ENCODE results near the gene BCLAF3. TPM values are rescaled to one million over a fixed set of nuclear protein-coding genes. Genes with fewer than 3 reads are reported as not detected.
A peak's percentile ranks its signal among the peaks of the same experiment; 100 is the strongest.

Gene BCLAF3
- total RNA-seq (2012; rRNA removed), result 2.2 and 3.3 TPM in 2 replicates

DNA sequence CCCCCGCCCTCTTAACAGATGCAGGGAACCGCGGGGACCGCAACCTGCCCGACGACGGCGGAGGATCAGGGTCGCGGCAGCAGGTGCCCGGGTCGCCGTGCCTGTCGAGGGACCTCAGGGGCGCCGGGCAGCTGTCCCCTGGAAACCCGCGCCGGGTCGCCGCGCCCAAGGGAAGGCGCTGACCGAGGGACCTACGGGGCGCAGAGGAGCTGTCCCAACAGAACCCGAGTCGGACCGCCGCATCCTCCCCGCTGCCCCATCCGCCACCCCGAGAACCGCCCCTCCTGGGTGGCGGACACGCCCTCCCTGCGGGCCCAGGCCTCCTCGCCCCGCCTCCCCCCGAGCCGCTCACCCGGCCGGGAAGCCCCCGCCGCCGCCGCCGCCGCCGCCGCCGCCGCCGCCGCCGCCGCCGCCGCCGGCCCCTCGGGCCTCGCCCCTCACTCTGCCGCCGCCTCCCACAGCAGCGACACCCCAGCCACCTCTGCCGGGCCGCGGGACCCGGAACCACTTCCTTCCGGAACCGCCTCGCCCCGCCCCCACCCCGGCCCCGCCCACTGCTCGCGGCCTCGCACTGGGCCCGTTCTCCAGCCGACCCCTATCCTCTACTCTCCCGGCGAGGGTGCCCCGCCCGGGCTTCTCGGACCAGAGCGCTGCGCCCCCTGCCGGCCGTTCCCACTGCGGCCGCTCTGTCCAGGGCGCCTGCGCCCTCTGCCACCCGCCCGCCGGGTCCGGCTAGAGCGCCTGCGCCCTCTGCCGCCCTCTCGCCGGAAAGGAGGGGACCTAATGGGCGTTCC, at the start of gene BCLAF3:
BCLAF3 (minus strand) TSS at position 506 of the 794 bp plus-strand sequence. CDS start 20,797 bp downstream, outside the sequence.
- Histone ChIP-seq H3K36me3 (ENCODE audit: insufficient read depth, low read length) (no peaks in the 10 kb centered on the region), H3K4me2 (ENCODE audit: low read length) (peak within 1 kb of the TSS; percentile 78), H3K9me3 (replicated peaks; ENCODE audit: low read length) (no peaks in the 10 kb centered on the region), H3K4me1 (ENCODE audit: control insufficient read depth, insufficient read depth, low read length) (peaks cover 5% of the 10 kb centered on the region), H3K27me3 (ENCODE audit: control insufficient read depth, insufficient read depth, low read length) (no peaks in the 10 kb centered on the region), H3K9ac (ENCODE audit: low read depth, low read length) (peak within 1 kb of the TSS; percentile 80), H3K4me3 (ENCODE audit: low read length) (peak within 1 kb of the TSS; percentile 84)

DNA sequence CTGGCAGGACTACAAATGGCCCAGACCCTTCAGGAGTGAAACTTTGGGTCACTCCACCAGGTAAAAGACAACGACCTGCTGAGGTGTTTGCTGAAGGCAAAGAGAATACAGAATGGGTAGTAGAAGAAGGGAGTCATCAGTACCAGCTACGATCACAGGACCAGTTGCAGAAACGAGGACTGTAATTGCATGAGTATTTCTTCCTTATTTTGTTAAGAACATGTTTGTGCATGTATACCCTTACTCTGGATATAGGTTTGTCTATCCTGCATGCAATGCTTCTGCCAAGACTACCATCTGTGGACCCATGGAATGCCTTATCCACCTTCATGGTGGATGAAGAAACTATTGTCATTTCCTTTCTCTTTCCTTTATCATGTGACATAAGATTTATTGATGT, 48.1 kb upstream of the BCLAF3 start:
- Histone ChIP-seq H3K4me3 (ENCODE audit: low read length) (no peak overlapping the region), H3K27me3 (ENCODE audit: control insufficient read depth, insufficient read depth, low read length) (no peaks in the 10 kb centered on the region), H3K36me3 (ENCODE audit: insufficient read depth, low read length) (no peaks in the 10 kb centered on the region), H3K4me2 (ENCODE audit: low read length) (no peak overlapping the region), H3K9ac (ENCODE audit: low read depth, low read length) (no peak overlapping the region), H3K4me1 (ENCODE audit: control insufficient read depth, insufficient read depth, low read length) (no peaks in the 10 kb centered on the region), H3K9me3 (replicated peaks; ENCODE audit: low read length) (no peaks in the 10 kb centered on the region)

DNA sequence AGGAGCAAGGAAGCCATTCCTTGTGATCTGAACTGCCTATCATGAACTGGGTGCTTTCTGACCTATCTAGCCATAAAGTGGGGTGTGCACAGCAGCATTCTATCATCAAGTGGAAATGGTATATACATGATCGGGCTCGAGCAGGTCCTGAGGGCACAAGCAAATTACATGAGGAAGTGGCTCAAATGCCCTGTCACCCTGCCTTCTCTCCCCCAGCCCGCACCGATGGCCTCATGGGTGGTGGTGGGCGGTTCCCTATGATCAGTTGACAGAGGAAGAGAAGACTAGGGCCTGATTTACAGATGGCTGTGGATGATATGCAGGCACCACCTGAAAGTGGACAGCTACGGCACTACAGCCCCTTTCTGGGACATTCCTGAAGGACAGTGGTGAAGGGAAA, 46.3 kb upstream of the BCLAF3 start:
- no peaks in the 10 kb centered on the region for H3K27me3 ChIP-seq (ENCODE audit: control insufficient read depth, insufficient read depth, low read length)
- H3K4me1 ChIP-seq (ENCODE audit: control insufficient read depth, insufficient read depth, low read length), result no peaks in the 10 kb centered on the region
- H3K4me2 ChIP-seq (ENCODE audit: low read length), result no peak overlapping the region
- no peaks in the 10 kb centered on the region for H3K36me3 ChIP-seq (ENCODE audit: insufficient read depth, low read length)
- H3K9me3 ChIP-seq (replicated peaks; ENCODE audit: low read length), result no peaks in the 10 kb centered on the region
- H3K9ac ChIP-seq (ENCODE audit: low read depth, low read length), result no peak overlapping the region
- H3K4me3 ChIP-seq (ENCODE audit: low read length), result no peak overlapping the region

DNA sequence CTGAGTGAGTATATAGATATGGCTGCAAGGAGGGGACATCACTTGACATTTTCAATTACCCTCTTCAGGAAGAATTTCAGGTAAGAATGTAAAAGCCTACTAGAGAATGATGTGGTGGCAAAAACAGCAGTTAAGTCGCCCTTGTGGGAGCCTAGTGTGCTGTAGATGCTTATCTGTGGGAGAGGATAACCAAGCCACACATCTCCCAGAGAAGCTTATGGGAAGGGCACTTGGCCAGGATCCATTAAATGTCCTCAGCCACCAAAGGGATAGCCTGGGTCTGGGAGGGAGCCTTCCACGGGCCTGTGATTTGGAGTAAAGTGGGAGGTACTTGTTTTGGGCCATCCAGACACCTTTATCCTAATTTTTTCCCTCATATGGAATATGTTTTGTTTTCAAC, 41.3 kb upstream of the BCLAF3 start:
- H3K27me3 ChIP-seq (ENCODE audit: control insufficient read depth, insufficient read depth, low read length), result no peaks in the 10 kb centered on the region
- H3K36me3 ChIP-seq (ENCODE audit: insufficient read depth, low read length), result no peaks in the 10 kb centered on the region
- no peaks in the 10 kb centered on the region for H3K9me3 ChIP-seq (replicated peaks; ENCODE audit: low read length)
- H3K9ac ChIP-seq (ENCODE audit: low read depth, low read length), result no peak overlapping the region
- H3K4me3 ChIP-seq (ENCODE audit: low read length), result no peak overlapping the region
- no peak overlapping the region for H3K4me2 ChIP-seq (ENCODE audit: low read length)
- H3K4me1 ChIP-seq (ENCODE audit: control insufficient read depth, insufficient read depth, low read length), result no peaks in the 10 kb centered on the region

DNA sequence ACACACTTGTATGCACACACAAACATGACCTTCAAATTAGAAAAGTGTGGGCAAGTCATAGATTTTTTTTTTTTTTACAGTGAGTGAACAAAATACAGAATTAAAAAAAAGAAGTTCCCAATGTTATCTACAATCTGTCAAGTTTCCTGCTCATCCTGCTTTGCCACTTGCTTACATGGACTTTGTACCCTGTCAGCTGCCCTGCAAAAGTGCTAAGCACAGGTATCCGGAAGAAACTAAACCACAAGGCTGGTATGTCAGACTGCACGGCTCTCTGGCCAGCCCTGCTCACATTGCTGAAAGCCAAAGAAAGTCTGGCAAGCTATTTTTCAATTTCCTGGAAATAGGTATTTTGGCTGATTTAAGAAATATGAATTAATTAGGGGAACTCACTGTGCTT, 38.9 kb upstream of the BCLAF3 start:
- H3K9me3 ChIP-seq (replicated peaks; ENCODE audit: low read length), result no peaks in the 10 kb centered on the region
- H3K4me3 ChIP-seq (ENCODE audit: low read length), result no peak overlapping the region
- H3K27me3 ChIP-seq (ENCODE audit: control insufficient read depth, insufficient read depth, low read length), result no peaks in the 10 kb centered on the region
- H3K4me2 ChIP-seq (ENCODE audit: low read length), result no peak overlapping the region
- no peak overlapping the region for H3K9ac ChIP-seq (ENCODE audit: low read depth, low read length)
- no peaks in the 10 kb centered on the region for H3K4me1 ChIP-seq (ENCODE audit: control insufficient read depth, insufficient read depth, low read length)
- no peaks in the 10 kb centered on the region for H3K36me3 ChIP-seq (ENCODE audit: insufficient read depth, low read length)

DNA sequence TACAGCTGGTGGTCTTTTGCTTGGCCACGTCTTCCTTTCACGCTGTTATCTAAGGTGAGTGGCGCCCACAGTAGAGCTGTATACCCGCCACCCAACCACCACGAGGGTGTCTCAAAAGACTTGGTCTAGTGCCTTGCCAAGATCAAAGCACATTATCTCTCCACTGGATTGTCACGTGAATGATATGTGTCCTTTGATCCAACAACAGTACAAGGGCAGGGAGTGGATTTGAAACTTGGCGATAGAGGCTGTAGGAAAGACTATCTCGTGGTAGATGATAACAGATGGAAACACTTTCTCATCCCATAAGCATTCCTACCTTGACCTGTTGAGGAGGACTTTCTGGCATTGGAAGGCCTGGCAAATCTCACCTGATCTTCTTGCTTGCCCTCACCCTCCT, 37.7 kb upstream of the BCLAF3 start:
- Histone ChIP-seq H3K27me3 (ENCODE audit: control insufficient read depth, insufficient read depth, low read length) (no peaks in the 10 kb centered on the region), H3K36me3 (ENCODE audit: insufficient read depth, low read length) (no peaks in the 10 kb centered on the region)

DNA sequence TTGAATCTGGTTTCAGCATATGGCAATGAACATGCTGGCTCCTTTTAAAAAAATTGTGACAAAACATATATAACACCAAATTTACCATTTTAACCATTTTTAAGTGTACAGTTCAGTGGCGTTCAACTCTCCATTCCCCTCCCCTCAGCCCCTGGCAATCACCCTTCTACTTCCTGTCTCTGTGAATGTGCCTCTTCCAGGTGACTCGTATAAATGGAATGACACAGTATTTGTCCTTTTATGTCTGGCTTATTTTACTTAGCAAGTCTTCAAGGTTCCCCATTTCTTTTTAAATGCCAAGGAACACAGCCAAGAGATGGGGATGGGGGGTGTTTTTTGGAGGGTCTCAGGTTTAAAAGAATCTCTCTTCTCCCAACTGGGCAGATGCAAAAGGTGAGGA, 35.4 kb upstream of the BCLAF3 start:
- Histone ChIP-seq H3K9ac (ENCODE audit: low read depth, low read length) (no peak overlapping the region), H3K36me3 (ENCODE audit: insufficient read depth, low read length) (no peaks in the 10 kb centered on the region), H3K9me3 (replicated peaks; ENCODE audit: low read length) (no peaks in the 10 kb centered on the region), H3K27me3 (ENCODE audit: control insufficient read depth, insufficient read depth, low read length) (no peaks in the 10 kb centered on the region), H3K4me2 (ENCODE audit: low read length) (no peak overlapping the region), H3K4me3 (ENCODE audit: low read length) (no peak overlapping the region), H3K4me1 (ENCODE audit: control insufficient read depth, insufficient read depth, low read length) (no peaks in the 10 kb centered on the region)

More for the DNA sequence above, 37.7 kb upstream of the BCLAF3 start:
- Histone ChIP-seq H3K4me2 (ENCODE audit: low read length) (no peak overlapping the region), H3K9me3 (replicated peaks; ENCODE audit: low read length) (no peaks in the 10 kb centered on the region), H3K4me1 (ENCODE audit: control insufficient read depth, insufficient read depth, low read length) (no peaks in the 10 kb centered on the region), H3K4me3 (ENCODE audit: low read length) (no peak overlapping the region), H3K9ac (ENCODE audit: low read depth, low read length) (no peak overlapping the region)

DNA sequence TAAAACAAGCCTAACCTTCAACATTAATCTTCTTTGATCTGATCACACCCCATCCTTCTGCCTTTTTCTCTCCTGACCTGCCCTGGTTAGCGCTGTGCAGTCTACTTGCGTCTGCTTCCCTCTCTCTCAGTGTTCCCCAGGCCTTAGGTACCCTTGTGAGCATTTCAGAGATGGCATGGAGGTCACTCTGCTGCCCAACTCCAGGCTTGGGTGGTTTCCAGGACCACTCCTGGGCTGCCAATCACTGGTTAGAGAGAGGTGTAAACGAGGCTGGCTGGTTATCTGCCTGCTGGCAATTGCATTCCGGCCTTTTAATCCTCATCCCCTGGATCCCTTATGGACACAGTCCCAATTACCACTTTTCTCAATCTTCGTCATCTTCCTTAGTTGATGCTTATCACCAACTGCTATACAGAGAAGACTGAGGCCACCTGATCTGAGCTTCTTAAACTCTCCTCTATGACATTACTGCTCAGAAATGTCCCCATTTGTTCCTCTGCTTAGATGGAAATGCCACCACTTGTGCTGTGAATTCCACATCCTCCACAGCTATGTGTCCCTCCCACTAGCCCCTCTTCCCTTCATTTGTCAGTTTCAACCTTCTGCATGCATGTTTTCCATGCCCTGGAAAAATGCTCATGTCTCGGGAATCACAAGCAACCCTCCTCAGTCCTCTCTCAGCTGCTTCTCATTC, 29.0 kb upstream of the BCLAF3 start:
- Histone ChIP-seq H3K9me3 (replicated peaks; ENCODE audit: low read length) (peaks cover 22% of the 10 kb centered on the region), H3K4me1 (ENCODE audit: control insufficient read depth, insufficient read depth, low read length) (no peaks in the 10 kb centered on the region), H3K4me2 (ENCODE audit: low read length) (no peak overlapping the region), H3K27me3 (ENCODE audit: control insufficient read depth, insufficient read depth, low read length) (no peaks in the 10 kb centered on the region), H3K4me3 (ENCODE audit: low read length) (no peak overlapping the region), H3K36me3 (ENCODE audit: insufficient read depth, low read length) (no peaks in the 10 kb centered on the region), H3K9ac (ENCODE audit: low read depth, low read length) (no peak overlapping the region)

DNA sequence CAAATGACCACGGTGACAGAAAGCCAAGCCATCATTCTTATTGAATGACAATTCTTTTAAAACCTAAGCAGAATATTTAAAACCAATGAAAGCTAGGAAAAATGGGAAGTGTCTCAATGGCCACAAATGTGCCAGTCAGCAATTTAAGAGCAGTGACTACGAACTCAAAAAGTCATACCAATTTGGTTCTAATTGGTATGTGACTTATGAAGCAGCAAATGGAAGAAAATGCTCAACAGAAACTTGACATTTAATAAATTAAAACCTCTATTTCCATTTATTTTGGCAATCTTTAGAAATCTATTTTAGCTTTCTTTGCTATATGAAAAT, 25.7 kb upstream of the BCLAF3 start:
- H3K4me2 ChIP-seq (ENCODE audit: low read length), result no peak overlapping the region
- peaks cover 23% of the 10 kb centered on the region for H3K9me3 ChIP-seq (replicated peaks; ENCODE audit: low read length)
- H3K9ac ChIP-seq (ENCODE audit: low read depth, low read length), result no peak overlapping the region
- no peaks in the 10 kb centered on the region for H3K36me3 ChIP-seq (ENCODE audit: insufficient read depth, low read length)
- no peaks in the 10 kb centered on the region for H3K27me3 ChIP-seq (ENCODE audit: control insufficient read depth, insufficient read depth, low read length)
- no peaks in the 10 kb centered on the region for H3K4me1 ChIP-seq (ENCODE audit: control insufficient read depth, insufficient read depth, low read length)
- no peak overlapping the region for H3K4me3 ChIP-seq (ENCODE audit: low read length)

DNA sequence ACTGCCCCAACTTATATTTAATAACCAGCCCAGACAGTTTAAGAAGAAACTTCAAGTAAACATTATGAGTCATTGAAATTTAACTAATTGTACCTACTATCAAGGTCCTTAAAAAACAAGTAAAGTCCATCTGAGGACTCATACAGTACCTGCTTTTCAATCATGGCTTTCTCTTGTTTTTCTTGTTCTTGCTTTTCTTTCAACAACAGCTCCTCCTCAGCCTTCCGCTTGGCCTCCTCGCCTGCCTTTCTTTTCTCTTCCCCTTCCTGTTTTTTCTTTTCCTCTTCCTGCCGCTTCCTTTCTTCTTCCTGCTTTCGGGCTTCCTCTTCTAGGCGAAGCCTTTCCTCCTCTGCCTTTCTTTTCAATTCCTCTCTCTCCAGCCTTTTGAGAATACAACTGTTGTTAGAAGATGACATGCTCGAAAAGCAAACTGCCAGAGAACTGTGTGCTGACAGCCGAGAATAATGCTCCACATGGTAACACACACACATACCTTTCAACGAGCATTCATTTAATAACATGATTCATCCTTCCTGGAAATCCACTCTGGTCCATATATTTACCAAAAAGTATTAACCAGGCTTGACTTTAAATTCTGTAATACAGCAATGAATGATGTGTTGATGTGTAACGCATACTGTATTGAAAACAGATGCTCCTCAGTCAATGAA, 25.2 kb upstream of the BCLAF3 start:
- Histone ChIP-seq H3K4me2 (ENCODE audit: low read length) (no peak overlapping the region), H3K4me1 (ENCODE audit: control insufficient read depth, insufficient read depth, low read length) (no peaks in the 10 kb centered on the region), H3K9me3 (replicated peaks; ENCODE audit: low read length) (peaks cover 23% of the 10 kb centered on the region), H3K9ac (ENCODE audit: low read depth, low read length) (no peak overlapping the region), H3K4me3 (ENCODE audit: low read length) (no peak overlapping the region), H3K27me3 (ENCODE audit: control insufficient read depth, insufficient read depth, low read length) (no peaks in the 10 kb centered on the region), H3K36me3 (ENCODE audit: insufficient read depth, low read length) (no peaks in the 10 kb centered on the region)

DNA sequence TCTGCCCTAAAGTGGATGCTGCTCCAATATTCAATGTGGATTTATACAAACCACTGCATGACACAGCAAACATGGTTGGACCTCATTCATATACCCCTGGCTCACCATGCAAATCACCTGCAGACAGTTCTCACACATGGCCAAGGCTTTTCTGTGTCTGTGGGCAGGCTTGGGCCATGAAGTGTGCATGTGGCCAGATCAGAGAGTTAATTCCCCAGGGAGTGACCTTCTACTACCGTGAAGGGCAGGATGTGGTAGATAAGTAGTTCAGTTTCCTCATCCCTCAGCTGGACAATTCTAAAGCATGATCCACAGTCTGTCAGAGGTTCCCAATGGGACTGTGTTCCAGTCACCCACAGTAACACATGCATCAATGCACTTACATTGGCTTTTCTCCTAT, 24.6 kb upstream of the BCLAF3 start:
- H3K4me3 ChIP-seq (ENCODE audit: low read length), result no peak overlapping the region
- H3K27me3 ChIP-seq (ENCODE audit: control insufficient read depth, insufficient read depth, low read length), result no peaks in the 10 kb centered on the region
- H3K9me3 ChIP-seq (replicated peaks; ENCODE audit: low read length), result peaks cover 23% of the 10 kb centered on the region
- H3K9ac ChIP-seq (ENCODE audit: low read depth, low read length), result no peak overlapping the region
- H3K36me3 ChIP-seq (ENCODE audit: insufficient read depth, low read length), result no peaks in the 10 kb centered on the region
- H3K4me2 ChIP-seq (ENCODE audit: low read length), result no peak overlapping the region
- H3K4me1 ChIP-seq (ENCODE audit: control insufficient read depth, insufficient read depth, low read length), result no peaks in the 10 kb centered on the region
